NB4 (cell line): ENCODE measurements around the gene DOC2B.
"Not testable (repeated sequence)": the region's sequence is repeated elsewhere in the genome, so short reads cannot be mapped to it uniquely, and the experiment has no call there.

Experiments
- CTCF ChIP-seq: IDR thresholded peaks from one replicate; pipeline ENCODE4 v1.5.1; 2012; ENCODE audit warnings: low read depth, low read length
- MAX ChIP-seq: IDR thresholded peaks from 2 replicates; pipeline ENCODE4 v1.6.1; 2011; ENCODE audit warnings: low read depth, low read length
- MYC ChIP-seq: IDR thresholded peaks from 2 replicates; pipeline ENCODE4 v1.6.1; 2011; ENCODE audit warnings: low read depth, low read length
- POLR2A ChIP-seq: IDR thresholded peaks from 2 replicates; pipeline ENCODE4 v1.6.1; 2011; ENCODE audit warnings: mild to moderate bottlenecking; ENCODE audit not compliant: insufficient read length; ENCODE audit errors: extremely low read depth

GRCh38 chr17:198225-198624 is 16.8 kb upstream of the DOC2B start:
- not testable (repeated sequence) for TF ChIP-seq CTCF, POLR2A, MYC, MAX
